Medulla oblongata (tissue), 1 donor: ENCODE data around the gene SUSD4.

Experiments
- DNase-seq: peaks from one replicate; pipeline ENCODE4 v3.0.0-alpha.2; 2015; ENCODE audit errors: extremely low spot score

The SUSD4 gene

GRCh38 chr1:223329664-223330415, 34.1 kb downstream of the SUSD4 start:
- no peak for DNase-seq

GRCh38 chr1:223329252-223329651, 34.7 kb downstream of the SUSD4 start:
- DNase-seq: no peak

- no peak for DNase-seq
Measured at GRCh38 chr1:223328566-223328965, 35.4 kb downstream of the SUSD4 start.

GRCh38 chr1:223326776-223327175, 37.2 kb downstream of the SUSD4 start:
- no peak for DNase-seq

GRCh38 chr1:223323491-223324484, 40.2 kb downstream of the SUSD4 start:
- DNase-seq: no peak

- no peak for DNase-seq
Measured at GRCh38 chr1:223322868-223323267, 41.1 kb downstream of the SUSD4 start.

- DNase-seq: no peak
Measured at GRCh38 chr1:223320959-223321358, 43.0 kb downstream of the SUSD4 start.

- DNase-seq: no peak
Measured at GRCh38 chr1:223319905-223320580, 43.9 kb downstream of the SUSD4 start.

- no peak for DNase-seq
Measured at GRCh38 chr1:223319398-223319797, 44.6 kb downstream of the SUSD4 start.

- DNase-seq: no peak
Measured at GRCh38 chr1:223316082-223316481, 47.9 kb downstream of the SUSD4 start.

- DNase-seq: no peak
Measured at GRCh38 chr1:223315665-223316064, 48.3 kb downstream of the SUSD4 start.

- DNase-seq: no peak
Measured at GRCh38 chr1:223313415-223313754, 50.6 kb downstream of the SUSD4 start.

- DNase-seq: no peak
Measured at GRCh38 chr1:223312705-223313414, 51.1 kb downstream of the SUSD4 start.

- no peak for DNase-seq
Measured at GRCh38 chr1:223312273-223312672, 51.7 kb downstream of the SUSD4 start.

GRCh38 chr1:223311826-223312225, 52.1 kb downstream of the SUSD4 start:
- DNase-seq: no peak

- no peak for DNase-seq
Measured at GRCh38 chr1:223308136-223308535, 55.8 kb downstream of the SUSD4 start.

GRCh38 chr1:223307544-223307943, 56.4 kb downstream of the SUSD4 start:
- DNase-seq: no peak

- DNase-seq: no peak
Measured at GRCh38 chr1:223304931-223305330, 59.0 kb downstream of the SUSD4 start.

GRCh38 chr1:223301371-223301770, 62.6 kb downstream of the SUSD4 start:
- no peak for DNase-seq

- no peak for DNase-seq
Measured at GRCh38 chr1:223299553-223299952, 64.4 kb downstream of the SUSD4 start.

- DNase-seq: no peak
Measured at GRCh38 chr1:223298701-223299100, 65.3 kb downstream of the SUSD4 start.

- DNase-seq: no peak
Measured at GRCh38 chr1:223297800-223298199, 66.2 kb downstream of the SUSD4 start.
